Activated CD8-positive, alpha-beta memory T cell treated with anti-CD3 and anti-CD28 coated beads for 4 hours (primary cell): Measurements from ENCODE around the gene TMEM170B.
"Not testable (repeated sequence)": the region's sequence is repeated elsewhere in the genome, so short reads cannot be mapped to it uniquely, and the experiment has no call there.

Source experiments
- DNase-seq, 2 donors: peaks; one replicate each; pipeline ENCODE4 v3.0.0-alpha.2; 2020; ENCODE audit warnings: low read depth in 2 of 2

Gene TMEM170B

GRCh38 chr6:11528996-11529395, 8.6 kb upstream of the TMEM170B start:
- DNase-seq = no peak

- DNase-seq = no peak
These were observed 5.5 kb upstream of the TMEM170B start for GRCh38 chr6:11532097-11532496.

GRCh38 chr6:11534561-11534960, 3.0 kb upstream of the TMEM170B start:
- no peak for DNase-seq

GRCh38 chr6:11535801-11536230, 1.7 kb upstream of the TMEM170B start:
- DNase-seq = no peak

- DNase-seq = no peak
These were observed 754 bp upstream of the TMEM170B start for GRCh38 chr6:11536795-11537194.

- DNase-seq = no peak
These were observed 686 bp downstream of the TMEM170B start for GRCh38 chr6:11538052-11538818.

GRCh38 chr6:11538819-11539468, 1.4 kb downstream of the TMEM170B start:
- DNase-seq = no peak

- DNase-seq = no peak
These were observed 5.3 kb downstream of the TMEM170B start for GRCh38 chr6:11542863-11543262.

- DNase-seq = no peak
These were observed 6.5 kb downstream of the TMEM170B start for GRCh38 chr6:11543919-11544518.

- DNase-seq = not testable (repeated sequence)
These were observed 10.3 kb downstream of the TMEM170B start for GRCh38 chr6:11547846-11548245.

GRCh38 chr6:11548578-11548977, 11.0 kb downstream of the TMEM170B start:
- DNase-seq = not testable (repeated sequence)

GRCh38 chr6:11551053-11551452, 13.5 kb downstream of the TMEM170B start:
- no peak for DNase-seq

GRCh38 chr6:11552442-11552841, 14.9 kb downstream of the TMEM170B start:
- no peak for DNase-seq

GRCh38 chr6:11553824-11554223, 16.3 kb downstream of the TMEM170B start:
- DNase-seq = no peak

- DNase-seq = no peak
These were observed 18.8 kb downstream of the TMEM170B start for GRCh38 chr6:11556309-11556708.

- no peak for DNase-seq
These were observed 26.2 kb downstream of the TMEM170B start for GRCh38 chr6:11563793-11564192.

- DNase-seq = no peak
These were observed 29.1 kb downstream of the TMEM170B start for GRCh38 chr6:11566609-11567008.

- DNase-seq = no peak
These were observed 33.5 kb downstream of the TMEM170B start for GRCh38 chr6:11571073-11571472.

- DNase-seq = peak; percentile 11 to 16
These were observed 38.0 kb downstream of the TMEM170B start for GRCh38 chr6:11575408-11576033.

- DNase-seq = no peak
These were observed 43.3 kb downstream of the TMEM170B start for GRCh38 chr6:11580686-11581405.

- no peak for DNase-seq
These were observed 46.7 kb downstream of the TMEM170B start for GRCh38 chr6:11584244-11584643.
